KG1 (cell line): ENCODE measurements around the gene MYH11.
A peak's percentile ranks its signal among the peaks of the same experiment; 100 is the strongest.
"Not testable (repeated sequence)": the region's sequence is repeated elsewhere in the genome, so short reads cannot be mapped to it uniquely, and the experiment has no call there.

Source experiments
- DNase-seq: peaks from one replicate; lab custom pipeline; 2025; lab: John Stamatoyannopoulos, UW

Gene MYH11

DNA sequence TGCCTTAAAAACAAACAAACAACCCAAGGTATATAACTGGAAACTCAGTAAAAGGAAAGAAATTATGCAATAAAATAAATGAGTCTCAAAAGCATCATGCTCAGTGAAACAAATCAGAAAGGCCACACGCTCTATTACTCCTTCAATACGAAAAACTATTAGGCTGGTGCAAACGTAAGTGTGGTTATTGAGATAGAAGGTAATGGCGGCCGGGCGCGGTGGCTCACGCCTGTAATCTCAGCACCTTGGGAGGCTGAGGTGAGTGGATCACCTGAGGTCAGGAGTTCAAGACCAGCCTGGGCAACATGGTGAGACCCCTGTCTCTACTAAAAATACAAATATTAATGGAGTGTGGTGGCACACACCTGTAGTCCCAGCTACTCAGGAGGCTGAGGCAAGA, 17.6 kb downstream of the MYH11 start:
- DNase-seq, result not testable (repeated sequence)

DNA sequence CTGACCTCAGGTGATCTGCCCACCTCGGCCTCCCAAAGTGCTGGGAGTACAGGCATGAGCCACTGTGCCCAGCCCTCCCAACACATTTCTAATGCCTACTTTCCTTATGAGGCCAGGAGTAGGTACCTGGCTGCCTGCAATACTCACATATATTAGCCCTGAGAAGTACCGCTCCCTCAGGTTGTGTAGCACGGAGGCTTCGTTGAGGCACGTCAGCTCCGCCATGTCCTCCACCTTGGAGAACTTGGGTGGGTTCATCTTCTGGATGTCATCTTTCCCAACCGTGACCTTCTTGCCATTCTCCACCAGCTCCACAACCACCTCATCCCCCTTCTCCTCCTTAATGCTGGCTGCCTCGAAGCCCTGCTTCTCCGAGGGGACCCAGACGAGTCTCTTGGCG, 19.1 kb downstream of the MYH11 start:
- no peak for DNase-seq

DNA sequence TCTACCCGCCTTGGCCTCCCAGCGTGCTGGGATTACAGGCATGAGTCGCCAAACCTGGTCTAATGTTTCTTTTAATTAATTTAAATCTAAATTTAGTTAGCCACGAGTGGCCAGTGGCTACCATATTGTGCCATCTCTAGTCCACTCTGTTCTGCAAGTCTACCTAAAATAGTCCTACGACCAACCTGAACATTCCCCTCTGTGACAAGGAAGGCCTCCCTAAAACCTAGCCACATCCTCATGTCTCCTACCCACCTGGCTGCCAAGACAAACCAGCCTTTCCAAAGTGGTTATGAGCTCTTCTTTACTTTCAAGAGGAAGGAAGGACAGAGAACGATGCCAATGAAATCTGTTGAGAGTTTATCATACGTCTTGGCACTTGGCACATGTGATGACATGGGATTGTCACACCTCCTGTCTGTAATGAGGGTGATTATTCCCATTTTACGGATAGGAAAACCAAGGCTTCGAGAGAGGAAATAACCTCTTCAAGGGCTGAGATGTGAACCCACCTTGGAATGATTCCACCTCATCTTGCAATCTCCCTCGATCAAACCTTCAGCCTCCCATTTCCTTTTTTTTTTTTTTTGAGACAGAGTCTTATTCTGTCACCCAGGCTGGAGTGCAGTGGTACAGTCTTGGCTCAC, 19.7 kb downstream of the MYH11 start:
- no peak for DNase-seq

DNA sequence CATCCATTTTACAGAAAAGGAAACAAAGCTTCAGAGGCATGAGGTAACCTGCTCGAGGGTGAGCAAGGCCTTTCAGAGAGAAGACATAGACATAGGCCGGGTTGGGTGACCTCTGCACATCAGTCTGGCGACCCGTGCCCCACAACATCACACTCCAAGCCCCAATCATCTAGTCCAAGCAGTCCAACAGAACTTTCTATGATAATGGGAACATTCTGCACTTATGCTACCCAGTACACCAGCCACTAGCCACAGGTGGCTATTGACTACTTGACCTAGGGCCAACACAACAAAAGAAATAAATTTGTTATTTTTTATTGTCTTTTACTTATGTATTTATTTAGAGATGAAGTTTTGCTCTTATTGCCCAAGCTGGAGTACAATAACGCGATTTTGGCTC, 20.8 kb downstream of the MYH11 start:
- no peak for DNase-seq

DNA sequence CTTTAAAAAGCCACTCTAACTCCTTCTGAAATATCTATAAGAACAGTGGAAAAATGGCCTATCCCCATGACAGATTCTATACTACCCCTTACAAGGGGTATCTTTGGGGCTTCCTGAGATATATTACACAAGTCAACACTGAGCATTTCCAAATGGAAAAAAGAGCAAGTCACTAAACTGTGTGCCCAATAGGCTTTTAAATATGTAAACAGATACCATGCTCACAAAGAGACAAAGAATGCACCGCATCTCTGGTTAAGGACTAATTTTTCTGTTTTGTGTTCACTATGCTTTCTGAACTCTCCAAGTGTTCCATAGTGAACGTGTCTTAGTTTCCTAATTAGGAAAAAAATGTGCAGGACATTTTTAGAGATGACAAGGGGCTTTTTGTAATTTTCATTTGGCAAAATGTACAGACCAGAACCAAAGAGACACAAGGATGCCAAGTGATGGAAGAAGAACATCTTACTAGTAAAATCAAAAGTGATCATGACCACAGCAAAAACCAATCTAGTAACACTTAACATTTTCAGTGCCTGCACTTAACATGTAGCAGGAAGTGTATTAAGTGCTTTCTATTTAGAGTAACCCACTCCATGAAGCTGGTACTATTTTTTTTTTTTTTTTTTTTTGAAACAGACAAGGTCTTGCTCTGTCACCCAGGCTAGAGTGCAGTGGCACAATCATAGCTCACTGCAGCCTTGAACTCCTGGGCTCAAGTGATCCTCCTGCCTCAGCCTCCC, 21.5 kb downstream of the MYH11 start:
- DNase-seq, result no peak

DNA sequence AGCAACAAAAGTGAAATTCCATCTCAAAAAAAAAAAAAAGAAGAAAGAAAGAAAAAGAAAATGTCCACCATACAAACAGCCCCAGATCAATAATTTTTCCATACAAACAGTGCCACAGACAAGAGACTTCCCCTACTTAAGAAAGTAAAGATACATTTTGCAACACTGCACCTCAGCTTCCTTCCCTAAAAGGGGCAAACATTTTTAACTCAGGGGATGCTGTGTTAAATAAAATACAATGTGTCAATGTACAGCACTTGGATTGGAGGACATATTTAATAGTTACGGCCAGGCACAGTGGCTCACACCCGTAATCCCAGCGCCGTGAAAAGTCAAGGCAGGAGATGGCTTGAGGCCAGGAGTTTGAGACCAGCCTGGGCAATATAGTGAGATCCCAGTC, 22.3 kb downstream of the MYH11 start:
- DNase-seq, result peak; percentile 35

DNA sequence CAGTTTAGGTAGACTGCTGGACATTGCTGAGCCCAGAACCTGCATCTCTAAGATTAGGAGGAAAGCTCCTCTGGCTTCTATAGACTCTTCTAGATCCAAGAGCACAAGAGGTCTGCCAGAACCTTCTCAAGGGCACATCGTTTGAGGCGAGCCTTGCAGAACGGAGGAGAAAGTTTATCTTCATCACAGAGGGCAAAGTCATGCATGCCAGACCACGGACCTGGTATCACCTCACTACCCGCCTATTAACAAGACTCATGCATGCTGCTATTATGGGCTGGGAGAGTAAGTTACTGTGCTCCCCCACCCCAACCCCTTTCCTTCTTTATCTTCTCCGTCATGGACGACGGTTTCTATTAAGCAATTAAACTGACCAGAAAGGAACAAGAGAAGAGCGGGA, 23.3 kb downstream of the MYH11 start:
- DNase-seq, result no peak

DNA sequence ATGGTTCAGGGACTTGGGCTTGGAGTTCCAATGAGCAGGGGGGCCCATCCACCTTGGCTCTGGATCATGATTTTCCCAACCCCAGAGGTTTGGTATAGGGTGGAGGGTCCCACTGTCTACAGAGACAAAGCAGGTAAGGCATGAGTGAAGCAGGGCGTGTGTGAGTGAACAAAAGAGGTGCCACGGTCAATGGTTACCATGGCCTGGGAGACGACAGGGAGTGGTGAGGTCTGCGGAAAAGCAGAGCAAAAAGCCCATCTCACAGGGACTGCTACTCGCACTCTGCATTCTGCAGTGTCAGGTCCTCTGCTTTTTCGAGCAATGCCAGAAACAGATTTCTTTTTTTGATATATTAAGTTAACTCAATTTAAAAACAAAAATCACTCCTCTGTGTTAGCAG, 24.6 kb downstream of the MYH11 start:
- no peak for DNase-seq

DNA sequence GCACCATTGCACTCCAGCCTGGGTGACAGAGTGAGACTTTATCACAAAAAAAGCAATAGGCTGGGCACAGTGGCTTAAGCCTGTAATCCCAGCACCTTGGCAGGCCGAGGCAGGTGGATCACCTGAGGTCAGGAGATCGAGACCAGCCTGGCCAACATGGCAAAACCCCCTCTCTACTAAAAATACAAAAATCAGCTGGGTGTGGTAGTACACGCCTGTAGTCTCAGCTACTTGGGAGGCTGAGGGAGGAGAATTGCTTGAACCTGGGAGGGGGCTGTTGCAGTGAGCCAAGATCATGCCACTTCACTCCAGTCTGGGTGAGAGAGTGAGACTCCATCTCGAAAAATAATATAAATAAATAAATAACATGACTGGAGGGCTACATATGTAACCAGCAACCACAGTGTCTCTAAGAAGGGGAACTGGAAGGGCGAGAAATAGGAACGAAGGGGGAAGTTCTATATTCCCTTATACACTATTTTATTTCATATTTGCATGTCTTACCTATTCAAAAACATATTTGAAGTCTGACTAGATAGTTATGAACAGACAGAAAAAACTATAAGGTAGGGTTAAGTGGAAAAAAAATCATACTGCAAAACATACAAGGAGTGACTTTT, 25.9 kb downstream of the MYH11 start:
- DNase-seq, result peak; percentile 16

DNA sequence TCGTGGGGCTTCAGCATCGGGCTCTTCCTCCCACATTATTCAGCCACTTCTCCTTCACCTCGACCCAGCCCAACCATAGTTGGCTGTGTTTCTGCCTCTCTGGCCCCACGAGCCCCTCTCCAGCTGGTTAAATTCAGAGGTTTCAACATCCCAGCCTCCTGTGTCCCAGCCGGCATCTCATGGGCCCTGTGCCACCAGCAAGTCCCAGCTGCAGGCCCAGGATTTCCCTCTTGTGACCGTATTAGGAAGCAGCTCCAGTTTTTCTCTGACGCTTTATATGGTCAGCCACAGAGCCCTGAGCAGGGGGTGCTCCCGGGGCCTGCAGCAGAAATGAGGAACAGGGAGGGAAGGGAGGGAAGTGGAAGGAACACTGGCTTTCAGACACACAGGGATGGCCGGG, 27.4 kb downstream of the MYH11 start:
- no peak for DNase-seq

DNA sequence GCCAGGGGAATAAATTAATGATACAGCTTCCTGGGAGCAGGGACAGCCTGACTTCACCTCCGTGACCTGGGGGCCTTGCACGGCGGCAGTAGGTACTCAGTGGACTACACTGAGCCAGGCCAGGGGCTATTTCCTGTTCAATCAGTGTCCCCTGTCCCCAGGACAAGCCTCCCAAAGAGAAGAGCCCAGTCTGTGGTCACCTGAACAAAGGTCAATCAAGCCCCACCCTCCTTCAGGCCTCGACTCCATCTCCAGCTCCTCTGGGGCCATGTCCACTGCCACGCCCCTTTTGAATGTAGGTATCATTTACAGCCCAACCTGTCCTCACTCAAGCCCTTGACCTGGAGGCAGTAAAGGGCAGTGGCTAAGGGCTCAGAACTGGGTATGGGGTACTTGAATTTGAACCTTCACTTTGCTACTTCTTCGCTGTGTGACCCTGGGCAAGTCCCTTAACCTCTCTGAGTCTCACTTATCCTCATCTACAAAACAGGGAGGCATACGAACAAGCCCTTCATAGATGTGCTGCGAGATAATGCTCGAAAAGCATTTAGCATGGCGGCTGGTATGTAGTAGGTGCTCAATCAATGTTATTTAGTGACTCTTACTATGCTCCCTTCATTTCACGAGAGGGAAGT, 29.0 kb downstream of the MYH11 start:
- no peak for DNase-seq

DNA sequence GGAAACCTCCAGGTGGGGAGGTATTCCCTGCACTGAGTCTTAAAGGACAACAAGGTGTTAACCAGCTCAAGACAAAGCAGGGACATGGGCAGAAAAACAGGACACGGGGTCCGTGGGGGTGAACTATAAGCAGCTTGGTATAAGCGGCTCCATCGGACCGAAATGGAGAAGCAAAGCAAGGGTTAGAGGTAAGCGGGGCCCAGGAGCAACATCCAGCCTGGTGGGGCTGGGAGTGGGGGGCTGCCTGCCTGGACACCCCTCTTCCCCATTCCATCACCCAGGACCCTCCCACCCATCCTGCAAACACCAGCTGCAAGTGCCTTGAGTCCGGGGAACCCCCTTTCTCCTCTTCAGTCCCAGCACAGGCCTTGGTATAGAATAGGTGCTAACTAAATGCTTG, 29.5 kb downstream of the MYH11 start:
- DNase-seq, result no peak

DNA sequence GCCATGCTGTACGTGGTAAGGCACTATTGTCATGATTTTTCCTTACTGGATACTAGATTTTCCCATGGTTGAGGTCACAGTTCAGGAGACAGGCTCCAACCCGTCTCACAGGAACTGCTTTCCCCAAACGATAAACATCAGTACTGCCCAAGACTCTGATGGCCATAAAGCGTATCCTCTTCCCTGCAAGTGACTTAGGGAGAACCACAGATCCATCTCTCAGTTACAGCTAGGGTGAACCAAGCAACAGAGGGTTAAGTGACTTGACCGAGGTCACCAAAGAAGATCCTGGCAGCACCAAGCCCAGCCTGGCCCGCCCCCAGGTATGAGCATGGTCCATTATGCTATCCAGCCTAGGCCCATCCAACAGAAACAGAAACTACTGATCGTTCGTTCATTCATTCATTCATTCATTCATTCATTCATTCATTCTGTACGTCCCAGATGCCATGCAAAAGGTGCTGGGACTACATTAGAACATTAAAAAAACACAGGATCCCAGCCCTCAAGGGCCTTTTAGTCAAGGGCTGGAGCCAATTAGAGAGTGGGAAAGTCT, 31.0 kb downstream of the MYH11 start:
- DNase-seq, result no peak

DNA sequence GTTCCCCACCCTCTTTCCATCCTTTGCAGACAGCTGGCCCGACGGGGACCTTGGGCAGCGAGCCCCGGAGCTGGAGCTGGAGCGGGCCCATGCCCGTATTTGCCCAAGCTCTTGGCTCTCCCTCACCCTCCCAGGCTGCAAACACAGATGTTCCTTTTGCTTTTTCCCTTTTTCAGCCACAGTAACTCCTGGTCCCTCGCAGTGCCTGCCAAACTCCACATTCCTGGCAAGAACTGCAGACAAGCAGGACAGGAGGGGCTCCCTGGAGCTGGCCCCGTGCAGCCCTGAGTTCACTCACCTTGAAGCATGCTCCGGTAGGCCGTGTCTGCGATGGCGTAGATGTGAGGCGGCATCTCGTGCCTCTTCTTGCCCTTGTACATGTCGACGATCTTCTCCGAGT, 33.9 kb downstream of the MYH11 start:
- DNase-seq, result no peak

DNA sequence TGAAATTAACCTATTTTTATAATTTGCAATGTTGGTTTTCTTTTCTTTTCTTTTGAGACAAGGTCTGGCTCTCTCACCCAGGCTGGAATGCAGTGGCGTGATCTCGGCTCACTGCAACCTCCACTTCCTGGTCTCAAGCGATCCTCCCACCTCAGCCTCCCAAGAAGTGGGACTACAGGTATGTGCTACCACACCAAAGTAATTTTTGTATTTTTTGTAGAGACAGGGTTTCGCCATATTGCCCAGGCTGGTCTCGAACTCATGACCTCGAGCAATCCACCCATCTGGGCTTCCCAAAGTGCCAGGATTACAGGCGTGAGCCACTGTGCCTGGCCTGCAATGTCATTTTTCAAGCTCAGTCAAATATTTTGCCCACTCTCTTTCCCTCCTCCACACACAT, 36.0 kb downstream of the MYH11 start:
- DNase-seq, result no peak

DNA sequence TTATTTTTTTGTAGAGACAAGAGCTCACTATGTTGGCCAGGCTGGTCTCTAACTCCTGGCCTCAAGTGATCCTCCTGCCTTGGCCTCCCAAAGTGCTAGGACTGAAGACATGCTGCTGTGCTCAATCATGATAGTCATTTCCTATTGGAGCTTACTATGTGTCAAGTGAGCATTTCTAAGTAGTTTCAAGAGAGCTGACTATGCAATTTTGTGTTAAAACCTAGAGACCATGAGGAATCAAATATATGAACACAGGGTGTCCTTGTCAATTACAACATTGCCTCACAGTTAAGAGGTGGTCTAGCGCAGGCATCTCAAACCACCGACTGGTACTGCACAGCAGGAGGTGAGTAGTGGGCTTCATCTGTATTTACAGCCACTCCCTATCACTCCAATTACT, 37.8 kb downstream of the MYH11 start:
- no peak for DNase-seq

DNA sequence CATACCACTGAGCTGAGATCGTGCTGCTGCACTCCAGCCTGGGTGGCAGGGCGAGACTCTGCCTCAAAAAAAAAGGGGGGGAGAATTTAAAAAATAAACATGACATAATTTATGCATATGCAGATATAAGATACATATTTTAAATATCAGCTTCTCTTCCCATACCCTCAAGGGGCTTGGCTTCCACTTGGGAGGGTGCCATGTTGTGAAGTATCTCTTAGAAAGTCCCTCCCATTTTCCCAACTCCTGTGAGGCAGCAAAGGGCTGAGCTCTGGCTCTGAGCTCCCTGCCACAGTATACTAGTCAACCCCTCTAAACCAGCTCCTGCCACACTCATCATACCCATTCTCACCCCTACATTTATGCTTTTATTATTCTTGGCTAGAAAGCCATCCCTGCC, 39.4 kb downstream of the MYH11 start:
- no peak for DNase-seq

DNA sequence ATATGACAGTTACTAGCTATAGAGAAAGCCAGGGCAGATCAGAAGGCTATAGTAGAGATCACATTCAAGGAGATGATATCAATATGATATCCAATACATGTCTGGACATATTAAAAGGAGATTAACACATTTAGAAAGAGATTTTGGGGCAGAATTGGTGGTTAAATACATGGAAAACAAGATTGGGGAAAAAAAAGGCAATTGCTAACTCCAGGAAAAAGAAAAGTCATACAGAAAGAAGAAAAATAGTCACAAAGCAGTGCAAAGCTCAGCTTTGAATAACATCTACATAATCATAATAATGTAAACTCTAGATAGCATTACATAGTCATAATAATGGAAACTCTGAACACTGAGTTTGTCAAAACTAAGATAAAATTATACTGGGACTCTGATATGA, 40.6 kb downstream of the MYH11 start:
- no peak for DNase-seq

DNA sequence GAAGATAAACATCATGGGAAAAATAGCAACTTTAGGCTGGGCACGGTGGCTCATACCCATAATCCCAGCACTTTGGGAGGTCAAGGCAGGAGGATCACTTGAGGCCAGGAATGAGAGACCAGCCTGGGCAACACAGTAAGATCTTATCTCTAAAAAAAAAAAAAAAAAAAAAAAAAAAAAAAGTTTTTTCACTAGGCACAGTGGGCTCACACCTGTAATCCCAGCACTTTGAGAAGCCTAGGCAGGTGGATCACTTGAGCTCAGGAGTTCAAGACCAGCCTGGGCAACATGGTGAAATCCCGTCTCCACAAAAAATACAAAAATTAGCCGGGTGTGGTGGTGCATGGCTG, 44.5 kb downstream of the MYH11 start:
- DNase-seq, result not testable (repeated sequence)

DNA sequence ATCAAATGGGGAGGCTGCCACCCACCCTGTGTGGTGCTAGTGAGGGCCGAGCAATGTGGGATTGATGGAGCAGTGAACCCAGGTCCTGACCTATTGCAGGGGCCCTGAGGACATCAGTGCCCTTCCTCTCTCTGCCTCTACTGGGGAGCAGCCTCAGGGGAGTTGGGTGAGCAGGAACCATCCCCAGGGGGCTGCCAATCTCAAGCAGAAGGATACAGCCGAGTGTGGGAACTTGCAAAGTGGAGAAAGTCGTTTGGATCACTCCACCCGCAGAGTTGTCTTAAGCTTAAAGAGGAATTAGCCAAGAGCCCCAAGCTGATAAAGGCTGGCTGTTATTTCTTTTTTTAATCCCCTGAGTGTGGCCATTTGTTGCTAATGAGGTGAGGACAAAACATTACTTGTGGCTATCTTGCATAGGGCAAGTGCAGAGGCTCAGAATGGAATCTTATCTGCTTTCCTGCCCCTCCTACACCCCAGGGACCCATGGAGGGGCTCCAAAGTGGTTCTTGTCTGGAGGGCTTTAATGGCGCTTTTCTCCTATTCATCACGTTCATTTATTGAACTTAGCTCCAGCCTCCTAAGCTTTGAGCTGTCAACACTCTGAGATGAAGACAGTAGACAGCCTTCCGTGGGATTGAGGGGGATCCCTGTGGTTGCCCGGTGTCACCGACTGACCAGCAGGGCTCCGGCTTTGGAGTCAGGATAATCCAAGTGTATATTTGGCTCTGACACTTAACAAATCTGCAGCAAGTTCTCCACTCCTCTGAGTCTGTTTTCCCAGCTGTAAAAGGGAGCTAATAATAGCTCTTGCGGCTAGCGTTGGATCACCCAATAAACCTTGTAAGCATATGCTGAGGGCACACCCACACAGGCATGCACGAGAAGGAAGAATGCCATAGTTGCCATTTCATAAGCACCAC, 45.1 kb downstream of the MYH11 start:
- DNase-seq, result no peak

DNA sequence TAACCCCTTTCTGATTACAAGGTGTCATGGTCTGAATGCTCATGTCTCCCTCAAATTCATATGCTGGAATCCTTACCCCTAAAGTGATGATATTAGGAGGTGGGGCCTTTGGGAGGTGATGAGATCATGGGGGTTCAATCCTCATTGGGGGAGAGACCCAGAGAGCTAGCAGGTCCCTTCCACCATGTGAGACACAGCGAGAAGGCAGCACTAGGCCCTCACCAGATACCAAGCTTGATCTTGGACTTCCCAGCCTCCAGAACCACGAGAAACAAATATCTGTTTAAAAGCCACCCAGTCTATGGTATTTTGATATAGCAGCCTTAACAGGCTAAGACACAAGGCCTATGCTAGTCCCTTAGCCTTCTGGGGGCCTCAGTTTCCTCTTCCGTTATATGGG, 45.9 kb downstream of the MYH11 start:
- DNase-seq, result no peak

DNA sequence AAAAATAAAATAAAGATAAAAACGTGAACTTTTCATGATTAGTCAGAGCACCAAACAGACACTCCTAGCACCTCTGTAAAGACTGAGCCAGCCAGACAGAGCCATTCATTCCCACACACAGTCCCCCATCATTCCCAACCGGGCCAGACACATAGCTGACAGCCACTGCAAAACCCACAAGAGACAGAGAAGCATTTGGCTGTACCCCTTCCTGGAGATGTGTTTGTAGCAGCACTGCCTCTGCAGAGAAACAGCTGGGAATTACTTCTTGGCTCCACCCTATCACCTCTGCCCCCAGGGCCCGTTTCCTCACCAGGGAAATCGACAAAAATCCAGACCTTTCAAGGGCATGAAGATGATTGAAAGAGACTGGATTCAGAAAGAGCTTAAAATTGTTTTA, 46.4 kb downstream of the MYH11 start:
- no peak for DNase-seq
